HCT116 (cell line): Measurements from ENCODE around the gene KRT38. TPM values are rescaled to one million over a fixed set of nuclear protein-coding genes. Genes with fewer than 3 reads are reported as not detected.

Source experiments
- ATAC-seq: fragments of 200-7000 bp; cut with Tn5 transposase; 2 replicates; pipeline ENCODE4 v1.9.1; 2020; ENCODE audit warnings: mild to moderate bottlenecking, moderate library complexity
- BruUV-seq: library from RNA; stranded (reverse); fragments of 400-500 nt; replicated peaks from 2 replicates; lab custom pipeline; 2021; lab: Mats Ljungman, UMichigan
- CTCF ChIA-PET: fragments of 300-600 bp; sonication (Branson Sonifier 250); formaldehyde crosslinking; loops from one replicate; lab custom pipeline; 2021; ENCODE audit warnings: antibody characterized with exemption; lab: Charles Lee
- POLR2A ChIA-PET: fragments of 300-600, 350-600 bp; sonication (Branson Sonifier 250); formaldehyde crosslinking; loops from one replicate; lab custom pipeline; 2021; ENCODE audit warnings: antibody characterized with exemption; lab: Charles Lee
- RAD21 ChIA-PET, 2 experiments: fragments of 300-600 bp; sonication (Branson Sonifier 250); formaldehyde crosslinking; loops; one replicate each; lab custom pipeline; 2023; ENCODE audit warnings: low total read pairs in 2 of 2; ENCODE audit not compliant: uncharacterized antibody in 2 of 2, unreplicated experiment in 2 of 2, low non-redundant PET in 1 of 2; lab: Charles Lee
- DNase-seq: peaks from one replicate; pipeline ENCODE4 v3.0.0-alpha.2; 2010; ENCODE audit warnings: low read depth, low spot score
- H2AFZ ChIP-seq: fragments of 200-600 bp; shearing (Covaris generic), sonication (generic); 2 replicates; pipeline ENCODE4 v1.6.1; 2017; ENCODE audit warnings: low read depth, mixed run types, mixed read lengths, antibody characterized with exemption, low read length; ENCODE audit not compliant: poor library complexity, severe bottlenecking
- H3K27ac ChIP-seq: 2 replicates; pipeline ENCODE4 v1.5.1; 2012; ENCODE audit warnings: low read depth, low read length
- H3K27me3 ChIP-seq: fragments of 200-600 bp; sonication (generic); 2 replicates; pipeline ENCODE4 v1.6.1; 2016; ENCODE audit warnings: mixed run types, low read length, mixed read lengths; ENCODE audit not compliant: insufficient read depth
- H3K36me3 ChIP-seq, 2 experiments: fragments of 200-500 bp in 1 of 2; fragments of 200-600 bp in 1 of 2; sonication (Bioruptor generic) in 1 of 2; sonication (generic) in 1 of 2; 2 replicates each; pipeline versions ENCODE4 v1.5.1 to v1.6.1; 2014 to 2016; ENCODE audit warnings: low read length in 2 of 2, inconsistent platforms in 1 of 2, mixed read lengths in 1 of 2, mixed run types in 1 of 2; ENCODE audit not compliant: insufficient read depth in 2 of 2, control insufficient read depth in 1 of 2
- H3K4me1 ChIP-seq, 2 experiments: fragments of 200-600 bp in 1 of 2; sonication (generic) in 1 of 2; 2 replicates each; pipeline versions ENCODE4 v1.5.1 to v1.6.1; 2012 to 2017; ENCODE audit warnings: low read length in 2 of 2, inconsistent platforms in 1 of 2, mild to moderate bottlenecking in 1 of 2, mixed read lengths in 1 of 2, mixed run types in 1 of 2, moderate library complexity in 1 of 2; ENCODE audit not compliant: insufficient read depth in 2 of 2, control insufficient read depth in 1 of 2
- H3K4me2 ChIP-seq: fragments of 200-600 bp; sonication (generic); 2 replicates; pipeline ENCODE4 v1.6.1; 2017; ENCODE audit warnings: mixed run types, low read length, mixed read lengths
- H3K4me3 ChIP-seq, 2 experiments: fragments of 200-600 bp in 1 of 2; sonication (generic) in 1 of 2; replicated peaks in 1 of 2; 2 replicates each; pipeline ENCODE4 v1.5.1; 2011 to 2016; ENCODE audit warnings: low read length in 2 of 2, control low read depth in 1 of 2, low read depth in 1 of 2, mild to moderate bottlenecking in 1 of 2, mixed read lengths in 1 of 2, mixed run types in 1 of 2
- H3K79me2 ChIP-seq: fragments of 200-600 bp; sonication (generic); 2 replicates; pipeline ENCODE4 v1.6.1; 2017; ENCODE audit warnings: mild to moderate bottlenecking, mixed run types, low read length, moderate library complexity, mixed read lengths; ENCODE audit not compliant: insufficient read depth
- H3K9ac ChIP-seq: fragments of 200-600 bp; sonication (generic); 2 replicates; pipeline ENCODE4 v1.6.1; 2016; ENCODE audit warnings: low read length, mixed read lengths
- H3K9me2 ChIP-seq: fragments of 200-600 bp; sonication (generic), shearing (Covaris generic); 2 replicates; pipeline ENCODE4 v1.6.1; 2017; ENCODE audit warnings: mixed run types, mild to moderate bottlenecking, moderate library complexity; ENCODE audit not compliant: insufficient read depth
- H3K9me3 ChIP-seq, 2 experiments: fragments of 200-500 bp in 1 of 2; fragments of 200-600 bp in 1 of 2; sonication (Bioruptor generic) in 1 of 2; sonication (generic) in 1 of 2; 2 replicates each; pipeline ENCODE4 v1.6.1; 2014 to 2017; ENCODE audit warnings: low read length in 2 of 2, mixed read lengths in 2 of 2, inconsistent platforms in 1 of 2, low read depth in 1 of 2, mild to moderate bottlenecking in 1 of 2, mixed run types in 1 of 2, moderate library complexity in 1 of 2; ENCODE audit not compliant: control insufficient read depth in 1 of 2, insufficient read depth in 1 of 2
- H4K20me1 ChIP-seq: fragments of 200-600 bp; sonication (generic), shearing (Covaris generic); 2 replicates; pipeline ENCODE4 v1.6.1; 2017; ENCODE audit warnings: mixed run types, mild to moderate bottlenecking, moderate library complexity; ENCODE audit not compliant: insufficient read depth
- CBX3 ChIP-seq: IDR thresholded peaks from 2 replicates; pipeline ENCODE4 v1.6.1; 2012; ENCODE audit warnings: low read depth
- CTCF ChIP-seq, 3 experiments: fragments of 200-600 bp in 1 of 3; sonication (generic) in 1 of 3; IDR thresholded peaks in 2 of 3; conservative IDR thresholded peaks in 1 of 3; 2 replicates each; pipeline ENCODE4 v1.5.1; 2012 to 2017; ENCODE audit warnings: low read depth in 2 of 3, low read length in 2 of 3, antibody characterized with exemption in 1 of 3, borderline replicate concordance in 1 of 3, control low read depth in 1 of 3, mild to moderate bottlenecking in 1 of 3, mixed read lengths in 1 of 3, mixed run types in 1 of 3, moderate library complexity in 1 of 3; ENCODE audit not compliant: insufficient read depth in 1 of 3
- EGR1 ChIP-seq: IDR thresholded peaks from 2 replicates; pipeline ENCODE4 v1.6.1; 2012; ENCODE audit warnings: low read depth
- ELF1 ChIP-seq: IDR thresholded peaks from 2 replicates; pipeline ENCODE4 v1.6.1; 2012; ENCODE audit warnings: low read depth, borderline replicate concordance
- EZH2 ChIP-seq: fragments of 200-600 bp; sonication (generic); IDR thresholded peaks from 2 replicates; pipeline ENCODE4 v1.6.1; 2017; ENCODE audit warnings: antibody characterized with exemption, mixed run types
- JUND ChIP-seq: IDR thresholded peaks from 2 replicates; pipeline ENCODE4 v1.6.1; 2012
- MAX ChIP-seq: IDR thresholded peaks from 2 replicates; pipeline ENCODE4 v1.6.1; 2012
- POLR2AphosphoS5 ChIP-seq: IDR thresholded peaks from 2 replicates; pipeline ENCODE4 v1.6.1; 2011; ENCODE audit warnings: mild to moderate bottlenecking, low read depth, low read length, moderate library complexity
- YY1 ChIP-seq: IDR thresholded peaks from 2 replicates; pipeline ENCODE4 v1.6.1; 2011; ENCODE audit warnings: low read length, low read depth, moderate library complexity, mild to moderate bottlenecking; ENCODE audit not compliant: insufficient replicate concordance; ENCODE audit errors: extremely low read depth
- ZFX ChIP-seq: fragments of 450-650 bp; IDR thresholded peaks from 2 replicates; pipeline ENCODE4 v1.6.1; 2017
- ZNF274 ChIP-seq: fragments of 200-500 bp; sonication (Bioruptor generic); IDR thresholded peaks from 2 replicates; pipeline ENCODE4 v1.6.1; 2014; ENCODE audit warnings: mild to moderate bottlenecking, low read depth, low read length, inconsistent platforms
- intact Hi-C: fragments of 100-400 bp; cut with micrococcal nuclease; formaldehyde crosslinking; loops from 2 replicates; pipeline ENCODE4 v1.10.0; 2022
- total RNA-seq: library from RNA; stranded (reverse); gene quantifications from one replicate; pipeline ENCODE4 v1.2.1, GENCODE V29; 2021; ENCODE audit not compliant: unreplicated experiment
- TF ChIP-seq, protein P1 (sequence below): IDR thresholded peaks from 2 replicates; pipeline ENCODE4 v1.6.1; 2012

Gene KRT38
- total RNA-seq, 1 experiment from 2014 or later, result not detected

DNA sequence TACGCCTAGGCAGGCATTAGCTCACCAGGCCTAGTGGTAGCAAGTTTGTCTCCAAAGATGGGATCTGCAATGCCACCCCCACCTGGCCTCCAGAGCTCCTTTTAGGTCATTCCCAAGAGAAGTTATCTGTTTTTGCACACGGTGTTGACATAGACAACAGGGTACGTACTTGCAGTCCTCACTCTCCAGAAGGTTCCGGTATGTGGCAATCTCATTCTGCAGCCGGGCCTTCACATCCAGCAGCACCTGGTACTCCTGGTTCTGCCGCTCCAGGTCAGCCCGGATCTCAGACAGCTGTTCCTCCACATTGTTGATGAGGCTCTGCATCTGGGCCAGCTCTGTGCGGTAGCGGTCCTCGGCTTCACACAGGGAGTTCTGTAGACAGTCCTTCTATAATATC, 33.6 kb downstream of the KRT38 start:
- POLR2A ChIA-PET, result no interaction called here

More for the DNA sequence above, 33.6 kb downstream of the KRT38 start:
- ChIA-PET CTCF (interaction anchor here (2.1 kb wide), 1 partner anchor 10 kb away, joined by 7 read pairs; no protein-coding TSS in a partner anchor), RAD21 (interaction anchor here in 1 of 2 experiments (2.5 kb wide), 1 partner anchor 141 kb away, joined by 12 read pairs; no protein-coding TSS in a partner anchor)
- DNase-seq, result no peak
- Histone ChIP-seq H3K36me3 (peaks cover 0 to 4% of the 10 kb centered on the region in 2 experiments; a peak in 1 of 4 replicates), H3K9ac (no peak overlapping the region), H3K4me3 (no peak overlapping the region), H4K20me1 (no peaks in the 10 kb centered on the region), H3K4me2 (no peak overlapping the region), H3K27me3 (no peaks in the 10 kb centered on the region), H2AFZ (no peak overlapping the region), H3K9me3 (peaks cover 0 to 3% of the 10 kb centered on the region in 2 experiments; a peak in 1 of 4 replicates), H3K9me2 (no peaks in the 10 kb centered on the region), H3K27ac (no peak overlapping the region), H3K4me1 (peaks cover 36 to 47% of the 10 kb centered on the region in 2 experiments), H3K79me2 (no peaks in the 10 kb centered on the region)
- TF ChIP-seq POLR2AphosphoS5 (no peak), EZH2 (no peak), EGR1 (no peak), ZFX (no peak), JUND (no peak), ELF1 (no peak), ZNF274 (no peak), YY1 (no peak), CBX3 (no peak), MAX (no peak), CTCF (IDR thresholded peaks at IDR 0.05 in 2 of 3, conservative IDR thresholded peaks at IDR 0.05 in 1 of 3; ENCODE audit: borderline replicate concordance in 1 of 3, insufficient read depth in 1 of 3, low read depth in 2 of 3, low read length in 2 of 3) (no peak)
- TF ChIP-seq, protein P1, sequence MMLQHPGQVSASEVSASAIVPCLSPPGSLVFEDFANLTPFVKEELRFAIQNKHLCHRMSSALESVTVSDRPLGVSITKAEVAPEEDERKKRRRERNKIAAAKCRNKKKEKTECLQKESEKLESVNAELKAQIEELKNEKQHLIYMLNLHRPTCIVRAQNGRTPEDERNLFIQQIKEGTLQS, result no peak
- ATAC-seq, result no peak
- intact Hi-C loops, result loop anchor here (10.0 kb wide), 2 partner anchors 238 to 602 kb away; no protein-coding TSS in a partner anchor
- no TSS peak for BruUV-seq
